Neuronal stem cell (in vitro differentiated cells): Measurements from ENCODE around the gene ARID5A.

Source experiments
- DNase-seq: peaks from one replicate; pipeline ENCODE4 v3.0.0-alpha.2; 2013; ENCODE audit warnings: low spot score
- H2AFZ ChIP-seq: one replicate; pipeline ENCODE4 v1.6.1; 2013; ENCODE audit warnings: mild to moderate bottlenecking, low read length, inconsistent platforms
- H2AK5ac ChIP-seq: 2 replicates; pipeline ENCODE4 v1.6.1; 2013; ENCODE audit warnings: low read depth, mild to moderate bottlenecking, inconsistent platforms, low read length, moderate library complexity, mixed read lengths
- H2BK120ac ChIP-seq: 2 replicates; pipeline ENCODE4 v1.6.1; 2013; ENCODE audit warnings: low read depth, mild to moderate bottlenecking, inconsistent platforms, low read length, moderate library complexity, mixed read lengths
- H2BK12ac ChIP-seq: one replicate; pipeline ENCODE4 v1.6.1; 2013; ENCODE audit warnings: low read length, inconsistent platforms
- H2BK15ac ChIP-seq: 2 replicates; pipeline ENCODE4 v1.6.1; 2013; ENCODE audit warnings: mild to moderate bottlenecking, low read length, inconsistent platforms, mixed read lengths
- H2BK5ac ChIP-seq: one replicate; pipeline ENCODE4 v1.6.1; 2013; ENCODE audit warnings: inconsistent platforms, mild to moderate bottlenecking, low read length, moderate library complexity
- H3K14ac ChIP-seq: one replicate; pipeline ENCODE4 v1.6.1; 2013; ENCODE audit warnings: low read length, inconsistent platforms
- H3K18ac ChIP-seq: 2 replicates; pipeline ENCODE4 v1.6.1; 2013; ENCODE audit warnings: low read length, inconsistent platforms
- H3K23ac ChIP-seq: 2 replicates; pipeline ENCODE4 v1.6.1; 2013; ENCODE audit warnings: low read depth, mild to moderate bottlenecking, mixed read lengths, low read length, inconsistent platforms; ENCODE audit not compliant: poor library complexity
- H3K27ac ChIP-seq: replicated peaks from 3 replicates; pipeline ENCODE4 v1.5.1; 2013; ENCODE audit warnings: low read length, inconsistent platforms
- H3K27me3 ChIP-seq, 3 experiments: 2 replicates each; pipeline ENCODE4 v1.6.1; 2013; ENCODE audit warnings: low read length in 3 of 3, mild to moderate bottlenecking in 2 of 3, inconsistent platforms in 1 of 3, low read depth in 1 of 3, mixed read lengths in 1 of 3, moderate library complexity in 1 of 3; ENCODE audit not compliant: control insufficient read depth in 3 of 3, insufficient read depth in 3 of 3
- H3K36me3 ChIP-seq, 2 donors: replicated peaks in 1 of 2; 2 replicates each; pipeline ENCODE4 v1.6.1; 2013; ENCODE audit warnings: low read length in 2 of 2; ENCODE audit not compliant: control insufficient read depth in 2 of 2, insufficient read depth in 2 of 2
- H3K4ac ChIP-seq: 2 replicates; pipeline ENCODE4 v1.6.1; 2013; ENCODE audit warnings: inconsistent platforms, mild to moderate bottlenecking, low read length, moderate library complexity
- H3K4me1 ChIP-seq, 2 donors: 1 replicate in 1 of 2; 2 replicates in 1 of 2; pipeline ENCODE4 v1.6.1; 2013; ENCODE audit warnings: low read length in 2 of 2, low read depth in 1 of 2; ENCODE audit not compliant: control insufficient read depth in 2 of 2, insufficient read depth in 1 of 2
- H3K4me2 ChIP-seq: one replicate; pipeline ENCODE4 v1.6.1; 2013; ENCODE audit warnings: mild to moderate bottlenecking, low read length, inconsistent platforms; ENCODE audit not compliant: insufficient read depth, poor library complexity, severe bottlenecking
- H3K4me3 ChIP-seq, 2 donors: 2 replicates each; pipeline ENCODE4 v1.5.1; 2013; ENCODE audit warnings: low read length in 2 of 2, mild to moderate bottlenecking in 2 of 2, inconsistent platforms in 1 of 2, moderate library complexity in 1 of 2
- H3K79me1 ChIP-seq: one replicate; pipeline ENCODE4 v1.6.1; 2013; ENCODE audit warnings: low read depth, mild to moderate bottlenecking, inconsistent platforms, low read length, moderate library complexity
- H3K9ac ChIP-seq: one replicate; pipeline ENCODE4 v1.6.1; 2013; ENCODE audit warnings: mild to moderate bottlenecking, low read depth, low read length, inconsistent platforms; ENCODE audit not compliant: poor library complexity
- H3K9me3 ChIP-seq, 2 donors: replicated peaks in 1 of 2; 2 replicates each; pipeline versions ENCODE3 to v1.6.1; 2013; ENCODE audit warnings: low read length in 2 of 2, mild to moderate bottlenecking in 2 of 2, inconsistent platforms in 1 of 2, low read depth in 1 of 2, mixed read lengths in 1 of 2, moderate library complexity in 1 of 2; ENCODE audit not compliant: control insufficient read depth in 2 of 2, insufficient read depth in 1 of 2
- H4K8ac ChIP-seq: one replicate; pipeline ENCODE4 v1.6.1; 2013; ENCODE audit warnings: low read depth, mild to moderate bottlenecking, inconsistent platforms, low read length, moderate library complexity
- H4K91ac ChIP-seq: one replicate; pipeline ENCODE4 v1.6.1; 2013; ENCODE audit warnings: low read length, low read depth, mild to moderate bottlenecking, inconsistent platforms; ENCODE audit not compliant: poor library complexity
- WGBS, 2 donors: extraction: QIAGEN DNeasy Blood & Tissue Kit; methylation state at CpG; one replicate each; pipeline ENCODE4 v1.1.7; 2013; ENCODE audit warnings: missing lambda C conversion rate in 2 of 2, mixed read lengths in 1 of 2; ENCODE audit not compliant: insufficient read length in 2 of 2, insufficient replicate concordance in 1 of 2; ENCODE audit errors: extremely low coverage in 2 of 2; 5-methylcytosine and 5-hydroxymethylcytosine counted together

ARID5A gene

DNA sequence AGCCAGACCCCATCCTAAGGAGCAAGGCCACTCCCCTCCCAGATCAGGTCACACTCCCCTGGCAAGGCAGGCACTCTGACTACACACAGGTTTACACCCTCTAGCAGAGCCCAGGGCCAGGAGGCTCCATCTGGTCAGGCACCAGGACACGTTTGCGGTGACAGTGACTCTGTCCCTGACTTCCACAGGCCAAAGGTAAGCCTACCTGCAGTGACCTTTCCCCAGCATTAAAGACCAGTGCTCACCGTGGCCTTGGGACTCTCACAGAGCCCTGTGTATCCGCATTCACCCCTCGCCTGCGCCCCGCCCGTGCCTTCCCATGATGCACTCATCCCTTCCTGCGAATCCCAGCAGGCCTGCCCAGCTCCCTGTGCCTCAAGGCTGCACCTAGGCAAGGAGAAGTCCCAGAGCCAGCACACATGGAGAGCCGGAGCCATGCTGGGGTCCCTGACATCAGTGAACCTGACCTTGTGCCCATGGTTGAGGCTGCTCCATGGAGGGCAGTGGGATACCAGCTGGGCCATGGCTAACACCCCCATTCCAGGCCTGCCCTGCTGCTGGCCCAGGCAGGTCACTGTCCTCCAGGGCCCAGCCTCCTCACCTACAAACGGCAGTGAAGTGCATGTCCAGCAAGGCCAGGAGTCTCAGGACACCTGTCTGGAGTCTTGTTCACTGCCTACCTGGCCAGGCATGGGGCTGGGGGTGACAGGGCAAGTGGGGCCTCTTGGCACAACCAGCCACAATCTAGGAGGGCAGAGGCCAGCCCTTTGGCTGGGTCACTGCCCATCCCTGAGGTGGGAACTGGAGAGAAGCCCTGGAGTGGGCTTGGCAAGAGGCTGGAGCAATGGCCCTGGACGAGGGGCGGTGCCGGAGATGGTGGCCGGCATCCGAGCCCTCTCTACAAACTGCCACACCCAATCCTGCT, 34.4 kb upstream of the ARID5A start:
- H3K4ac ChIP-seq: peak overlapping the region; percentile 45
- H2AK5ac ChIP-seq: peak overlapping the region; percentile 81
- H2AFZ ChIP-seq: peak overlapping the region; percentile 24
- DNase-seq: no peak
- H2BK120ac ChIP-seq: peak overlapping the region; percentile 94
- peaks cover 0 to 8% (median 0%) of the 10 kb centered on the region in 3 experiments for H3K27me3 ChIP-seq
- H3K14ac ChIP-seq: peak overlapping the region; percentile 67
- H3K4me3 ChIP-seq: no peak overlapping the region
- peak overlapping the region; percentile 77 for H4K8ac ChIP-seq
- H3K9ac ChIP-seq: peak overlapping the region; percentile 4
- peaks cover 0 to 6% of the 10 kb centered on the region in 2 donors for H3K4me1 ChIP-seq
- H2BK12ac ChIP-seq: no peak overlapping the region
- H2BK15ac ChIP-seq: no peak overlapping the region
- H3K79me1 ChIP-seq: peaks cover 3% of the 10 kb centered on the region
- H3K9me3 ChIP-seq: no peaks in the 10 kb centered on the region
- H3K36me3 ChIP-seq: no peaks in the 10 kb centered on the region
- peak overlapping the region; percentile 48 for H3K23ac ChIP-seq
- no peak overlapping the region for H4K91ac ChIP-seq
- no peak overlapping the region for H3K27ac ChIP-seq
- H3K18ac ChIP-seq: peak overlapping the region; percentile 76
- no peak overlapping the region for H3K4me2 ChIP-seq
- H2BK5ac ChIP-seq: no peak overlapping the region
- WGBS, 2 donors: no CpG with 5 or more reads among the region's 16 CpGs

DNA sequence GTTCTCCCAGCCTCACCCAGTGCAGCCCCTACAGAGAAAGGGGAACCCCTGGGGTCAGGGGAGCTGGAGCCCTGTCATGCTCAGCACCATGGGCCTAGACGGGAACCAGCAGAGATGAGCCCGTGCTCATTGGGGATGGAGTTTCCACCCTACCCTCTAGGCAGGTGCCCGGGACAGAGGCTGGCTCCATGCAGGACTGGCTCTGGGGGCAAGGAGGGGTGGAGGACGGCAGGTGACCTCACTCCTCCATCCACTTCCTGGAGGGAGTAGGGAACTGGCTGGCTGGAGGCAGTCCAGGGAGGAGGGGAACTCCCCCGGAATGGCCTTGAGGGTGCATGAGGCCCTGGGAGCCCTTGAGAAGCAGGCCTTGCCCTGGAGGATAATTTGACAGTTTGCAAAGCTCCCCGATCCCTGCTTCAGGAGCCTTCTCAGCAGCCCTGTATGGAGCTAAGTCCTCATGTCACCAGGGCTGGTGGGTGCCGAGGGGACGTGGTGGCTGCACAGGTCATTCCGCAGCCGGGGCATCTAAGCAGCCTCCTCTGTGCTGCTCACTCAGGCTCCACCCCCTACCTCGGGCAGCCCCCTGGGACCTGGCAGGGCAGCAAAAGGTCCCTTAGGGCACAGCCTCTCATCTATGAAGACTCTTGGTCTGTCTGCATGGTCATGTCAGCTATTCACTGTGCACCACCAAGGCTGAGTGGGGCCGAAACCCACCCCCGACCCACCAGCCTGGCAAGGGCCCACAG, 33.5 kb upstream of the ARID5A start:
- no peak overlapping the region for H3K4me3 ChIP-seq
- H3K4me1 ChIP-seq: peaks cover 0 to 9% of the 10 kb centered on the region in 2 donors
- peak overlapping the region; percentile 40 for H3K9ac ChIP-seq
- peaks cover 3% of the 10 kb centered on the region for H3K79me1 ChIP-seq
- no peak overlapping the region for H3K23ac ChIP-seq
- H4K91ac ChIP-seq: no peak overlapping the region
- H3K4me2 ChIP-seq: no peak overlapping the region
- DNase-seq: no peak
- H3K27me3 ChIP-seq: no peaks in the 10 kb centered on the region
- no peak overlapping the region for H2BK5ac ChIP-seq
- H3K9me3 ChIP-seq: no peaks in the 10 kb centered on the region
- no CpG with 5 or more reads among the region's 13 CpGs for WGBS, 2 donors
- H2AK5ac ChIP-seq: peak overlapping the region; percentile 81
- no peak overlapping the region for H2AFZ ChIP-seq
- H2BK120ac ChIP-seq: peak overlapping the region; percentile 94
- H3K14ac ChIP-seq: peak overlapping the region; percentile 67
- peak overlapping the region; percentile 64 for H2BK15ac ChIP-seq
- H3K36me3 ChIP-seq: no peaks in the 10 kb centered on the region
- peak overlapping the region; percentile 45 for H3K4ac ChIP-seq
- peak overlapping the region; percentile 3 for H2BK12ac ChIP-seq
- H3K27ac ChIP-seq: no peak overlapping the region
- H3K18ac ChIP-seq: peak overlapping the region; percentile 54
- H4K8ac ChIP-seq: no peak overlapping the region

DNA sequence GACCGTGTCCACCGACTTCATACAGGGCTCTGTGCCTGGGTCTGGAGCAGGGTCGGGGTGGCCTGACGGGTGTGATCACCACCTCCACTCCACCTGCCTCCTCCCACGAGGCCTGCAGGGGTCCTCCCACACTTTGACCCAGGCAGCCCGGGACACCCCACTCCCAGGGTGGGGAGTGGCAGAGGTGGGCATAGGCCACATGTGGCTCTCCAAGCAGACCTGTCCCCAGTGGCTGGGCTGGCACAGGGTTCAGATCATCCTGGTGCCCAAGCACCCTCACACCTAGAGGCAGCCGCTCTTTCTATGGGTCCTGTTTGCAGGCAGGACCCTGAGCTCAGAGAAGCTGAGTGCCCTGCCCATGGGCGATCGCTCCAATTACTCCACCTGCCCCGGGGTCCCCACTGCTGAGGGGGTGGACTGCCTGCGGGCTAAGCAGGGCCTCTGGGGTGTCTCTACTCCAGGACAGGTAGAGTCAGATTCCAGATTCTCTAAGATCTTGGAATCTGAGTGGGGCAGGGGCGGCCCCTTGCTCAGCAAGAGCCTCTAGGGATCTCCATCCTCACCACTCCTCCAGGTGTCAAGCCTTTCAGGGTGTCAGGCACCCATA, 32.8 kb upstream of the ARID5A start:
- Histone ChIP-seq H3K4me3 (no peak overlapping the region), H3K9me3 (no peaks in the 10 kb centered on the region), H3K9ac (no peak overlapping the region), H3K27me3 (peaks cover 0 to 5% (median 2%) of the 10 kb centered on the region in 3 experiments), H2BK5ac (no peak overlapping the region), H3K23ac (no peak overlapping the region), H2AFZ (no peak overlapping the region), H3K36me3 (no peaks in the 10 kb centered on the region), H2BK15ac (peak overlapping the region; percentile 64), H3K4me2 (no peak overlapping the region), H2BK12ac (no peak overlapping the region), H4K91ac (no peak overlapping the region), H2BK120ac (no peak overlapping the region), H2AK5ac (peak overlapping the region; percentile 81), H3K14ac (no peak overlapping the region), H4K8ac (no peak overlapping the region), H3K18ac (no peak overlapping the region), H3K27ac (no peak overlapping the region), H3K79me1 (peaks cover 3% of the 10 kb centered on the region), H3K4me1 (peaks cover 0 to 9% of the 10 kb centered on the region in 2 donors), H3K4ac (no peak overlapping the region)
- no CpG with 5 or more reads among the region's 12 CpGs for WGBS, 2 donors
- DNase-seq: no peak
